ENCODE measurements around the gene ABCG1.

- TF ChIP-seq POLR2A (IDR thresholded peaks at IDR 0.05; ENCODE audit: low read length) (no peak), GATA1 (IDR thresholded peaks at IDR 0.05; ENCODE audit: low read depth, low read length) (no peak)
Observed at GRCh38 chr21:42291751-42292562, 73.0 kb downstream of the ABCG1 start.
